Mammary epithelial cell (primary cell): Measurements from ENCODE around the gene RAPGEF4.

Source experiments
- CTCF ChIP-seq, 2 donors: IDR thresholded peaks in 1 of 2; conservative IDR thresholded peaks in 1 of 2; 2 replicates each; pipeline ENCODE4 v1.5.1; 2011 to 2012; ENCODE audit warnings: inconsistent platforms in 2 of 2, low read length in 2 of 2, mild to moderate bottlenecking in 2 of 2, control low read depth in 1 of 2, low read depth in 1 of 2; ENCODE audit not compliant: insufficient read depth in 1 of 2; ENCODE audit errors: extremely low read depth in 1 of 2
- EZH2 ChIP-seq: IDR thresholded peaks from 2 replicates; pipeline ENCODE4 v1.6.1; 2012; ENCODE audit warnings: low read length, inconsistent platforms, borderline replicate concordance

- TF ChIP-seq EZH2 (no peak), CTCF (conservative IDR thresholded peaks at IDR 0.05 in 1 of 2, IDR thresholded peaks at IDR 0.05 in 1 of 2; ENCODE audit: extremely low read depth in 1 of 2, insufficient read depth in 1 of 2, low read depth in 1 of 2, low read length in 2 of 2) (no peak)
Observed at GRCh38 chr2:172858473-172858745, 122.8 kb downstream of the RAPGEF4 start.
